Endothelial cell of umbilical vein (primary cell): ENCODE measurements around the gene MSL2.

Source experiments
- EZH2 ChIP-seq: IDR thresholded peaks from 2 replicates; pipeline ENCODE4 v1.6.1; 2012; ENCODE audit warnings: borderline replicate concordance, low read depth, mild to moderate bottlenecking, moderate library complexity, low read length, inconsistent platforms; ENCODE audit not compliant: severe bottlenecking
- FOS ChIP-seq: IDR thresholded peaks from 2 replicates; pipeline ENCODE4 v1.6.1; 2011; ENCODE audit warnings: mild to moderate bottlenecking, low read length, moderate library complexity, borderline replicate concordance; ENCODE audit not compliant: insufficient read depth
- GATA2 ChIP-seq: IDR thresholded peaks from 2 replicates; pipeline ENCODE4 v1.7.0; 2011; ENCODE audit warnings: low read depth, mild to moderate bottlenecking, moderate library complexity, mixed read lengths, low read length; ENCODE audit not compliant: insufficient read length, insufficient read depth
- JUN ChIP-seq: IDR thresholded peaks from 2 replicates; pipeline ENCODE4 v1.6.1; 2011; ENCODE audit warnings: borderline replicate concordance, low read depth; ENCODE audit not compliant: insufficient read length, insufficient read depth
- POLR2A ChIP-seq: IDR thresholded peaks from 2 replicates; pipeline ENCODE4 v1.6.1; 2012; ENCODE audit warnings: low read depth, mild to moderate bottlenecking, control low read depth, low read length
- POLR2AphosphoS5 ChIP-seq: IDR thresholded peaks from 2 replicates; pipeline ENCODE4 v1.6.1; 2012; ENCODE audit warnings: low read depth, mild to moderate bottlenecking, control low read depth, low read length, moderate library complexity; ENCODE audit not compliant: insufficient read depth
- TF ChIP-seq, protein P1 (sequence below), 2 donors: IDR thresholded peaks; 1 replicate in 1 of 2; 2 replicates in 1 of 2; pipeline ENCODE4 v1.5.1; 2011; ENCODE audit warnings: low read length in 2 of 2, mild to moderate bottlenecking in 2 of 2, moderate library complexity in 2 of 2, control low read depth in 1 of 2, inconsistent platforms in 1 of 2, low read depth in 1 of 2; ENCODE audit not compliant: insufficient read depth in 1 of 2; ENCODE audit errors: extremely low read depth in 1 of 2
- TF ChIP-seq, protein P2 (sequence below): IDR thresholded peaks from 2 replicates; pipeline ENCODE4 v1.6.1; 2011; ENCODE audit not compliant: insufficient read depth, insufficient read length

DNA sequence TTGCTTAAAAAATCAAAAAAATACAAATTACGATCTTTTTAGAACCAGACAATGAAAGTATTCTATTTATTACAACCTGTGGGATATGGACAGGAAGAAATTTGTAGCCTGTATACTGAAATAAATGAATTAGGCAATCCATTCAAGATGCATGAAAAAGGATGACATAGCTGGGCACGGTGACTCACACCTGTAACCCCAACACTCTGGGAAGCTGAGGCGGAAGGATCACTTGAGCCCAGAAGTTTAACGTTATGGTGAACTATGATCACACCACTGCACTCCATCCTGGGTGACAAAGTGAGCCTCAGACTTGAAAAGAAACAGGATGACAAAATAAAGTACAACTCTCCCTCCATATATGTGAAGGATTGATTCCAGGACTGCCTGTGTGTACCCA lies 74.1 kb downstream of the MSL2 start:
- TF ChIP-seq, protein P1, sequence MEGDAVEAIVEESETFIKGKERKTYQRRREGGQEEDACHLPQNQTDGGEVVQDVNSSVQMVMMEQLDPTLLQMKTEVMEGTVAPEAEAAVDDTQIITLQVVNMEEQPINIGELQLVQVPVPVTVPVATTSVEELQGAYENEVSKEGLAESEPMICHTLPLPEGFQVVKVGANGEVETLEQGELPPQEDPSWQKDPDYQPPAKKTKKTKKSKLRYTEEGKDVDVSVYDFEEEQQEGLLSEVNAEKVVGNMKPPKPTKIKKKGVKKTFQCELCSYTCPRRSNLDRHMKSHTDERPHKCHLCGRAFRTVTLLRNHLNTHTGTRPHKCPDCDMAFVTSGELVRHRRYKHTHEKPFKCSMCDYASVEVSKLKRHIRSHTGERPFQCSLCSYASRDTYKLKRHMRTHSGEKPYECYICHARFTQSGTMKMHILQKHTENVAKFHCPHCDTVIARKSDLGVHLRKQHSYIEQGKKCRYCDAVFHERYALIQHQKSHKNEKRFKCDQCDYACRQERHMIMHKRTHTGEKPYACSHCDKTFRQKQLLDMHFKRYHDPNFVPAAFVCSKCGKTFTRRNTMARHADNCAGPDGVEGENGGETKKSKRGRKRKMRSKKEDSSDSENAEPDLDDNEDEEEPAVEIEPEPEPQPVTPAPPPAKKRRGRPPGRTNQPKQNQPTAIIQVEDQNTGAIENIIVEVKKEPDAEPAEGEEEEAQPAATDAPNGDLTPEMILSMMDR (IDR thresholded peaks at IDR 0.05; ENCODE audit: extremely low read depth in 1 of 2, insufficient read depth in 1 of 2, low read depth in 1 of 2, low read length in 2 of 2): no peak
- no peak for TF ChIP-seq POLR2A
- TF ChIP-seq JUN: no peak
- TF ChIP-seq FOS: no peak
- TF ChIP-seq, protein P2, sequence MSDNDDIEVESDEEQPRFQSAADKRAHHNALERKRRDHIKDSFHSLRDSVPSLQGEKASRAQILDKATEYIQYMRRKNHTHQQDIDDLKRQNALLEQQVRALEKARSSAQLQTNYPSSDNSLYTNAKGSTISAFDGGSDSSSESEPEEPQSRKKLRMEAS: no peak
- no peak for TF ChIP-seq EZH2
- TF ChIP-seq POLR2AphosphoS5: no peak
- TF ChIP-seq GATA2: no peak
